GM21381 (cell line): ENCODE data around the gene SERGEF.

Source experiments
- ATAC-seq: cut with Tn5 transposase; IDR thresholded peaks from one replicate; pipeline ENCODE4 v1.9.1; 2021; ENCODE audit warnings: mild to moderate bottlenecking, moderate library complexity; ENCODE audit not compliant: unreplicated experiment

The SERGEF gene

DNA sequence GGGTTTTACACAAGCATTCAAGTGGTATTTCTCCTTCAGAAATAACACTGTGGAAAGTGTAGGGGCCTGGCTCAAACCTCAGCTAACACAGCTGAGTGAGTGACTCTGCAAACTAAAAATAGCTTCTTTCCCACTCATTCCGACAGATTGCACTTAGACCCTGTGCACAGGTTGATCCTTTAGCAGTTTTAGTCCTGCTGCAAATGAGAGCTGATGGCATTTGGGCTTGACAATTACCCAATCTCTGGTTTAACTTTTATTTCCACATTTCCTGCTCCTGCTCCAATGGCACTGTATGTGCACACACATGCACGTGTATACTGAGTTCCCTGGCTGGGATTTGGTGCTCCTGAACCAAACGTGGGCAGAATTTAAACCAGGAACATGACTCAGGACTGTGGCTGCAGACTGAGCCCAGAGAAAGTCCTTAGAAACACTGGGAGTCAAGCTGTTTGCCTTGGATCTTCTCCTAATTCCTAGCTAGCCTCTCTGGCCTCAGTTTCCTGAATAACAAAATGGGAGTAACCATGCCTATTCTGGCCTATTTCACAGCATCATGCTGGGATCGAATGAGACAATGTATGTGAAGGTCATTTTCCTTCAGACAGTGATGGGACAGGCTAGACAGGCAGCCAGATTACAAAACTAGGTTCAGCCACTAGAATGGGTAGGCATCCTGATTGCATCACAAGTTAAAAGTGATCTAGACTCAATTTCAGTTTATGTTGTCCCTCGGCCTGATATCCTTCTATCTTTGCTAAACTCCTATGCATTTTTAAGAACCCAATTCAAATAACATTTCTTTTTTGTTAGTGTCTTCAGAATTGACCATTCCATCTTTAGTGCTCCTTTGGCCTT lies 58.2 kb downstream of the SERGEF start:
- no peak for ATAC-seq

DNA sequence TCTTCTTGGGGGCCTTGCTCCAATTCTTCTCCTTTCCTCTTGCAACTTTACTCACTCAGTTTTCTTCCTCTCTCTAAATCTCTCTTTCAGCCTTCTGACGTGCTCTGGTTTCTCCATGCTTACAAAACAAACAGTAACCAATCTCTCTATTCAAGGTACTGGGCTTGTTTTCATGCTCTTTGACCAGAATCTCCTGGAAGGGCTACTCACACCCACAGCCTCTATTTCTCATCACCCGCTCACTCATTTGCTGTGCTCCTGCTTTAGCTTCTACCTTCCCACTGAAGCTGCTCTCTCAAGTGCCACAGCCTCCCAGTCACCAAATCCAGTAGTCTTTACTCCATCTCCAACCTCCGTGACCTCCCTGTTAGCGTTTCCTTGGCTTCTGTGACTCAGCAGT lies 60.4 kb downstream of the SERGEF start:
- no peak for ATAC-seq

DNA sequence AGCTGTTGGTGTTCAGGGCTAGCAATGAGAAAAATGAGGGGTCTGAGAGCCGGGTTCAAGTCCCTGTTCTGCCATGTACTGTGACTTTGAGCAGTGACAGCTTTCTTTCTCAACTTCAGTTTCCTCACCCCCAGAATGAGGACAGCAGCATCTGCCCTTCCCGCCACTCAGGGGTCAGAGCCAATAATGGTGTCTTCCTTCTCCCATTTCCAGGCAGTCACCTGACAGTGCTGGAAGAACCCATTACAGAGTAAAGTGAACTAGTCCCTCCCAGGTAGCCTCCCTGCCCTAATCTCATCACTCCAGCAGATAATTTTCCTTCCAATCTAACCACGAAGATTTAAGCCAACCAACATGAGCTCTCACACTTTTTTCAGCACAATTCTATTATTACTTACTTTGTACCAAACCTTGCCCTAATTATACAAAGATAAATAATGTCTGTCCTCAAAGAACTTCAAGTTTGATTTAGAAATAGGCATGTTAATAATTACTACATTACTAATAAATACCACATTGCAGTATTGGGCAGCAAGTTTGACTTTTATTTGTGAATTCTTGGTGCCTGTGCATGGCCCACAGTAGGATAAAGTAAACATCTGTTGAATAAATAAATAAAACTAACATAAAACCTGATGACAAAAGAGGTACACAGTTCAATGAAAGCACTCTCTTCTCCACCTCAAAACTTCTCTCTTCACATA lies 61.0 kb downstream of the SERGEF start:
- no peak for ATAC-seq

DNA sequence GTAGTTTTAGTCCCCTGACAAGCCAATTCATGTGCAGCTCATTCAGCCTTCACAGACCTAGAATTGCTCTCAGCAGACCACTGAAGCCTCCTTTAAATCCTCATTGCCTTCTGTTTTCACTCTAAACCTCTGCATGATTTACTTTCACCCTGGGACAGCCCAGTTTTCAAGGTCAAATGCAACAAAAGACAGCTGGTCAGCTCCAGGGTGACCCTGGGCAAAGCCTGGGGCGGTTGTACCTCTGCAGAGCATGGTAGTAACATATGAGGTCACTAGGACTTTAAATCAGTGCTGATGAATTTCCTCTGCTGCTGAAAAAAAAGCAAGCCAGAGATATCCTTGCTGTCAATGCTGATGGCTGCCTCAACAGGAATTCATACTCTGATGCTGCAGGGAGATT lies 62.2 kb downstream of the SERGEF start:
- no peak for ATAC-seq

DNA sequence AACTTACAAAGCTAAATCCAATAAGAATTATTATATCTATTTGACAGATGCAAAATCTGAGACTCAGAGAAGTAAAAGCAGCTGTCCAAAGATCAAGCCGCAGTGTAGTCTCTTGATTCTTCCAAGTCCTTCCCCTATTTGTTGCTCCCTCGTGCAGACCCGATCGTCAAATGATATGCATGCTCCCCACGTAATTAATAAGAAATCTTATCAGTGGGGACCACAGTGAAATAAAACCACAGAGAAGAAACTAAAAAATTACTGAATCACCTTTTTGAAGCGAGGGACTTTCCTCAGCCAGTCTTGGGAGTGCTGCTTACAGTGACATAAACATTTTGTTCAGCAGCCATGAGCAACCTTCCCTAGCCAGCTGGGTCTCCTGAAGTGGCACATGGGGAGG lies 64.6 kb downstream of the SERGEF start:
- no peak for ATAC-seq

DNA sequence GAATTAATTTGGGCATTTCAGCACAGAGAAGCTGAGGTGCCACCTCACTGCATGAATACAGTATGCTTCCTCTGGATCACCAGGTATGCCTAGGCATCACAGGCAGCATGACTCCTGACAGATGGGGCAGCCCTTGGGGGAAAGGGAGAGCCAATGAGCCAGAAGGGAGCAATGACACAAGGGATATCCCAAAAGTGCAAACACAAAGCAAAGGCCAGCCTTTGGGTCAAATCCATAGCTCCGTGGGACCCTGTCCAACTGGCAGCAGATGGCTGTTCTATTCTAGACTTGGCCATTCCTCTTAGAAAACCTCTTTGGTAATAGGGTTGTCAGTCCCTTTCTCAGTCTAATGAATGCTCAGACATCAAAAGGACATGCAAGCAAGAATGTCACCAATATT lies 73.3 kb downstream of the SERGEF start:
- no peak for ATAC-seq

DNA sequence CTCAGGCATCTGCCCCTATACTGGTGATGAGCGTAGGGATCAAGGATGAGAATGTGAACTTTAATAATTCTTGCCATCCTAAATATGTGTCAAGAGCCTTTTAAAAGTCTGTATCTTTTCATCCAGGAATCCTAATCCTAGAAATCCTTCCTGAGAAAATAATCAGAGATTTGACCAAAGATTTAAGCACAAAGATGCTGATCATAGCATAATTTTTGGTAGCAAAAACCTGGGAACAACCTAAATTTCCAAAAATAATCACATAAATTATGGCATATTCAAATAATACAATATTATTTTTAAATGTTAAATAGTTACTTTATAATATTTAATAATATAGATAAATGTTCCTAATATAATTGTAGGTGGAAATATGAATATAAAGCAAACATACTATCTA lies 76.1 kb downstream of the SERGEF start:
- ATAC-seq = no peak

DNA sequence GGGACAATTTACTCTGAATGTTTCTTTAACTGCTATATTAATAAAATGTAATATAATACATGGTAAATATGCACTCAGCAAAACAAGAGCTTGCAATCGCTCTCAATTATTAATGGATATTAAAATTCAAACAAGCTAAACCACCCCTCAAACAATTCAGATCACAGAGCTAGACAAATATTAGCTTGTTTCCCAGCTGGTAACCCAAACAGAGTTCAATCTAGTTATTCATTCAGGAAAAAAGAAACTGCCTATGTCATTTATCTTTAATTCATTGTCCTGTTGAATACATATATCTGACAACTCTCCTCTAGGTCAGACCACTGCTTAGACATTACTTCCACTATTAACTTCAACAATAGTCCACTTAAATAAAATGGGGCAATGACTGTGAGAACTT lies 78.7 kb downstream of the SERGEF start:
- ATAC-seq = no peak

DNA sequence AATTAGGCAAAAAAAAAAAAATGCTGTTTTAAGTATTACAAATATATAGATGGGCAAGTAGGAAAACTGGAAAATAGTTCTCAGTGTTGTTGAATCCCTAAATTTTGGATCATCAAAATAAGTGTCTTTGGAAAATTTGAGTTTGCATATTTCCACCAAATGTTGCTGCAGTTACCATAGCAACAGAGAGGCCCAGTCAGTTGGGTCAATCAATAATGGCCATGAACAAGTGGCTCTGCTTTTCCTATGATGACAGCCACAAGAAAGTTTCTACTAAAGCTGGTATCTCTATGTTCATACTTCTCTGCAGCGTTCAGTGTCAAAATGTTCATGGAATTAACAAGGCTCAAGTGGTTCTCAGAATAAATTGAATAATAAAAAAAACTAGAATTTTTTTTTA lies 79.1 kb downstream of the SERGEF start:
- no peak for ATAC-seq

DNA sequence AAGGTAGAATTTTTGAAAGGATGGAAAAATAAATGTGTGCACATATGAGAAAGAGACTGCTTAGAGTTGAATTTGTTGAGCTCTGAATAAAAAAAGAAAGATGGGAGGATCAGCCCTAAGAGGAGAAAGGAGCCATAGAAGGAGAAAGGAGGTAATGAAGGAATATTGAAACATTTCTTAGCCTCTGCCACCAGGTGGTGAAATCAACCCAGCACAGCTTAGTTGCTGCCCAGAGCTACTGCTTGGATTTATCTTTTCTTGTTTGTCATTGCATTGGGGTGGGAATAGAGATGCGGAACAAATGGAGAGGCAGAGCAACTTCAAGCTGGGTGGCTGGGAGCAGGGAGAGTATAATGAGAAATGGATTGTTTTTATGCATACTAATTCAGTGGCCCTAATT lies 80.4 kb downstream of the SERGEF start:
- ATAC-seq = no peak

DNA sequence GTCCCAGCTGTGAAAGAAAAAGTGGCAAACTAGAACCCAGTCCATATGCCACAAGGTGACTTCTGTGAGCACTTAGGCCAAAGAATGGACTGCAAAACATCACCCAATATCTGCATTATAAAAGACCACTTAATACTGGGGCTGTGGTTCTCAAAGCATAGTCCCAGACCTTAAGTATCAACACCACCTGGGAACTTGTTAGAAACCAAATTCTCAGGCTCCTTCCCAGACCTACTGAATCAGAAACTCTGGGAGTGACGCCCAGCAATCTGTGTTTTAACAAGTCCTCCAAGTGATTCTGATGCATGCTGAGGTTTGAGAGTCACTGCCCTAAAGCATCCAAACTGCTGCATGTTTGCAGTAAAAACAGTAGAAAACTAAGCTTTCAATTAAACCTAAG lies 81.3 kb downstream of the SERGEF start:
- ATAC-seq = no peak

DNA sequence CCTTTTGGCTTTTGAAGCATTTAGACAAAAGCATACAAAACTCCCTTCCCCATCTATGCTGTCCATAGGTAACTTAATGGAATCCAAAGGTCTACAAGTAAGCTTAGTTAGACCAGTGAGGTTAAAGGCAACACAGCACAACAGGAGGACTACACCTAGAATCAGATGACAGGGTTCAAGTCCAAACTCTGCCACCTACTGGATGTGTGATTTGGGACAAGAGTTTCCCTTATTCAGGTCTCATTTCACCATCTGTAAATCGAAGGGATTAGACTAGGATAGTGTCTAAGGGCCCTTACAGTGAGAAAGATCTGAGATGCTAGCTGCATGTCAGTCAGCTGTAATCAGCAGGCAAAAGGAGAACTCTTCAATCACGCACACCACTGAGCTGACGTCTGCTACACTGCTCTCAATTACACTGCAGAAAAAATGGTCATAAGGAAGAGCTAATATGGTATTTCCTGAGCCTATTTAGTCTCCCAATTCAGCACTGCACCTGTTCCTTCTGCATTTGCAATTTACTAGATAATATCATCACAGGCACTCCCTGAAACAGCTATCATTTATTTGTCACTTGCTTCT lies 82.2 kb downstream of the SERGEF start:
- ATAC-seq = no peak

DNA sequence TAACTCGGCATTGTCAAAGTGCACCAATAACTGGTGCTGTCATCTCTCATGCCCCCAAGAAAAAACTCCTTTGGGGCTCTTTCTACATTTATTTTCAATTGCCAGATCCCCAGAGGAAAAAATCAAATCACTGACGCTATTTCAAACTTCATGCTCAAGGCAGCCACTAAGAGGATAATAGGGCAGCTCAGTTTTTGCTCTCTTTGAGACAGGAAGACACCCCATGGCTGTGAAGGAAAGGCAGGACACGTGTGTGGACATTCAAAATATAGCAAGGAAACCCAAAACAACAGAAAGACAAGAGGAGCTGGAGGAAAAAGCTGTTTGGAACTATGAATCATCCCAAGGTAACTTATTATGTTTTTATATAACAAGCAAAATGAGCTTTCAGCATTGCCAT lies 83.7 kb downstream of the SERGEF start:
- ATAC-seq = no peak

DNA sequence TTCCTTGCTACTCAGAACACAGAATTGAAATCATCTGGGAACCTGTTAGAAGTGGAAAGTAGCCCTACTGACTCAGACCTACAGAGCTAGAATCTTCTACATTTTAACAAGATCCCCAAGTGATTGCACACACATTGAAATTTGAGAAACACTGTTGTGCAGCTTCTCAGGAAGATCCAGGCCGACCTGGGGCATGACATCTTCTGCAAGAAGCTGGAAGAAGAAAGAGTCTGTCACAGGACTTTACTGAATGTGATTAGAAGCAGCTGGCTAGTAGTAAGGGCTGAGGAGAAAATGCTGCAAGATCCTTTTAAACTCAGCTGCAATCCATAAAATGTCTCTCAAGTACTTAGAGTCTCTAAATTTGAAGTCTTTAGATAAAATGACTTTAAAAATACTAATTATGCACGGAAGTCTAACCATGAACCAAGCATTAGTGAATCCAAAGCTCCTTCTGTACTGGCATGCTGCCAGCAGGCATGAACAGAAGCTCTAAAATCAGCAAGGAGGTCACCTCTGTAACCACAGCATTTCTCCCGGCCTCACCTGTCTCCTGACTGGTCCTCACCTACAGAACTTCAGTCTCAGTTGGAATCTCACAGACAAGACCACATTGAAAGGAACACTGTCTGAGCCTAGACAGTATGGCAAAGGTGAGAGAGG lies 85.0 kb downstream of the SERGEF start:
- no peak for ATAC-seq

DNA sequence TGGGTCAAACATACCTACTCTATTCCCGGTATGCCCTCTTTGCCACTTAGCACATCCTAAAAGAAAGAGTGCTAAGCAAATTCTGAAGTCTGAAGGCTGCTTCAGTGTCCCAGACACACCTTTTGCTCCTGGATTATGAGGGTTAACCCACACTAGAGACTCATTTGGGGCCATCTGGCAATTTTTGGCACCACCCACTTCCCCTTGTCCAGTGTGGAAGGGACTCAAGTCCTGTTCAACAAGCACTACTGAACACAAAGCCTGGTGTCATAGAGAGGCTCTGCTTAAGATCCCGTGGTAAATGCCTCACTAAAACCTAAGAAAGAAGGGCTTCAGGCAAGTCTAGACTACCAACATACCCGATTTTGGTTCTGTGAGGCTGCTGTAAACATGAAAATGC lies 85.8 kb downstream of the SERGEF start:
- ATAC-seq = no peak

DNA sequence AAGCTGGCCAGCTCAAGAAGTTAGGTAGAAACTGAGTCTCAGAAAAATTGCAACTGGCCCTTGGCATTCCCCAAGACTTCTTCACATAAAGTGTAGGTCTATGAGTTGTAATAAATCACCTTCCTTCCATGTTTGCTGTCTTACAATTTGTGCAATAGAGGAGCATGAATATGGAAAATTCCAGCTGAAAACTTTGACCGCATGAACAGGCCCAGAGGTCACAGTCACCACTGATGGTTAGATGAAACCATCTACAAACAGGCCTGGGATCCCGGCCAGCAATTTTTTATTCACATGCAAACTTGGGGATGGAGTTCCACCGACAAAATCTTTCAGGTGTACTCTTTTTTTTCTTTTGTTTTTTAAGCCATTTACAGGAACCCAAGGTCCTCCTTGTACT lies 88.1 kb downstream of the SERGEF start:
- no peak for ATAC-seq

DNA sequence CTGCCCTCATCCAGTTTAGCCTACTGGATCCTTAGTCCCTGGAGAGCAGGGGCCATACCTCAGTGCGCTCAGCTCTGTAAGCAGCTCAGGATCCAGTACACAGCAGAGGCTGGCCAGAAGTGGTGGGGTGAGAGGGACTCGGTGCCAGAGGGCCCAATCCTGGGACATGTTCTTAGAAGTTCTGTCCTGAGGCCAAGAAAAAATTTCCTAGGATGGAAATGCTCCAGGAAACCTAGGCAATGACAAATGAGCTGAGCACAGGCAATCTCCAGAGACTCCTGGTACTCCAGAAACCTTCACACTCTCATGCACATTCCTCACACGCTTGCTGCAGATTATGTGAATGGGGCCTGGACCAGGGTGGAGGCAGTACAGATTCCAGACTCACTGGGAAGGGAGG lies 89.6 kb downstream of the SERGEF start:
- ATAC-seq = no peak

DNA sequence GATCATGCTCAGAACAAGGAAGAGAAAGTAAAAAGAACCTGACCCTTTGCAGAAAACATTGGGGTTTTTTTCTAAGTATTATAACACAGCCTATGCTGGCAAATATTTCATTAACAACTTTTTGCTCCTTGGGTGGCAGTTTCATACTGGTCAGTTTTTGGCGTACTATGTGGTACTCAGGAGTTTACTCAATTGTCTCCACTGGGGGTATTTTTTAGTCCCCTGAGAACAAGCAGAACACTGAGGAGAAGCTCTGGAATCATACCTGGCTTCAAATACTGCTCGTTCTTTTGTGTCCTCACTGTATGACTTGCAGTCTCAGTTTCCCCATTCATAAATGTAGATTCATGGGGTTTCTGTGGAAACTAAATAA lies 90.4 kb downstream of the SERGEF start:
- no peak for ATAC-seq

DNA sequence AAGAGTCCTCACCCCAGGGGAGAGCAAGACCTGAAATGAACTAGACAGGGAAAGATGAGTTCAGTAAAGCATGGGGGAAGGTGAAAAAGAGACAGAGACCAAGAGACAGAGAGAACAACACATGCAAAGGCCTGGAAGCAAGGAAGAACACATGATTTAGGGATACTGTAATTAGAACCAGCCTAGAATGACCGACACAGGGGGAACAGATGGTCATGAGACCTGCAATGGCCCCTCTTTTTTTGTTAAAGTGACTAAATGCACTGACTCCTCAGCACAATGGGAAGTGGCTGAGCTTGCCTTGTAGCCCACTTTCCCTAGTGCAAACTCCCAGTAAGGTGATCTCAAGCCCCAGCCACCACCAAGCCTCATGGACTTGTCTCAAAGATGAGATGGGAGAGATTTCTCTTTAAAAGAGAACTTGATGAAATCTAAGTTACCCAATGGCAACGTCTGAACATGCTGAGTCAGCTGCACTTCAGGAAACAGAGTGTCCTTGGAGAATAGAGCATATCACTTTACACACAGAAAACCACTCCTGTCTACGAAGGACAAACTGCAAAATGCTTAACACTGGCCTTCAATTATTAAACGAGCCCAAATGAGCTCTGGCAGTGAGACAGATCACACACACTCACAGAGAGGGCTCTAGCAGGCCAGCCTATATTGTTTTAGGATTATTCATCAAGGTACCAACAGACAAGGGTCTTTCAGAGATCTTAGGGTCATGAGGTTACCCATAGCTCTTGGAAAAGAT lies 91.0 kb downstream of the SERGEF start:
- ATAC-seq = no peak

DNA sequence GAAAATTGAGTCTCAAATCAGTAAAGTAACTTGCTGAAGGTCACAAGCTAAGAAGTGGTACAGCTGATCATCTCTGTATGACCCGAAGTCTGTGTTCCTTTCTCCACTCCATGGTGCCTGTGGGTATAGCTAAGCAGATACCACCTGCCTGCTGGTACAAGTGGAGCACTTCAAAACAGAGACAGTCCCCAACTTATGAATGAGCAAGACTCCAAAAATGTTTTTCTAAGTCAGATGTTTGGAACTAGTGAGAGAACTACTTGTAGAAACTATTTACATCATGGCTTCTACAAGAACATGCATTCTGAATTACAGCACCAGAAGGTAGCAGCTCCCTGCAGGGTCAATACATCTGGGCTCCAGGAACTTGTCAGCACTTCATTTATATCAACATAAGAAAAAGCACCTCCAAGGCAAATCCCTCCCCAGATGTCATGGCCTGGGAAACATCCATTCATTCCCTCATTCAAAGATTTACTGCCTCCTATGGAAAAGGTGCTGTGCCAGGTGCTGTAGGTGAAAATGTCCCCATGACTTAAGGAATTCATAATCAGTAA lies 94.7 kb downstream of the SERGEF start:
- no peak for ATAC-seq

DNA sequence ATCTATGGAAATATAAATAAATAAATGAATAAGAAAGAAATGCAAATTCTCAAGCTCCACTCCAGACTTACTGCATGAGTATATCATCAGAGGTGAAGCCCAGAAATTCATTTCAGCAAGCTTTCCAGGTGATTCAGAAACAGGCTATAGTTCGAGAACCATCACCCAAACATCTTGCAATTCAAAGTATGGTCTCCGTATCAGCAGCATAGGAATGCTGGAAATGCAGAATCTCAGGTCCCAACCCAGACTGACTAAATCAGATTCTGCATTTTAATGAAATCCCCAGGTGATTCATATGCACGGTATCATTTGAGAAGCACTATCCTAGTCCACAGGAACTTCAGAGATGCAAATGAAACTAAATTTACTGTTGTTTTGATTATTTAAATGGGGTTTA lies 95.3 kb downstream of the SERGEF start:
- no peak for ATAC-seq
